Activated T-helper 2 cell treated with anti-CD3 and anti-CD28 coated beads, Interferon-gamma antibody, Interleukin-2, Interleukin-4, amounts not matched to agents 10 μg/mL and 5 μg/mL and 100 μg/mL, durations not matched to agents 14 hours and 24 hours and 36 hours (primary cell): ENCODE data around the gene TMEM151B. TPM values are rescaled to one million over a fixed set of nuclear protein-coding genes. Genes with fewer than 3 reads are reported as not detected.
"Not testable (repeated sequence)": the region's sequence is repeated elsewhere in the genome, so short reads cannot be mapped to it uniquely, and the experiment has no call there.

Source experiments
- DNase-seq: peaks from one replicate; pipeline ENCODE4 v3.0.0; 2021; ENCODE audit warnings: low spot score
- H3K27ac Mint-ChIP-seq: one replicate; pipeline ENCODE4 v1.8.0; 2021; ENCODE audit warnings: mixed read lengths
- H3K27me3 Mint-ChIP-seq: one replicate; pipeline ENCODE4 v1.8.0; 2021; ENCODE audit warnings: low read depth, mixed read lengths
- H3K36me3 Mint-ChIP-seq: one replicate; pipeline ENCODE4 v1.8.0; 2021; ENCODE audit warnings: low read depth, mixed read lengths
- H3K4me1 Mint-ChIP-seq: one replicate; pipeline ENCODE4 v1.8.0; 2021; ENCODE audit warnings: low read depth, mixed read lengths
- H3K4me3 Mint-ChIP-seq: one replicate; pipeline ENCODE4 v1.8.0; 2021; ENCODE audit warnings: low read depth, mild to moderate bottlenecking, moderate library complexity, mixed read lengths
- H3K9me3 Mint-ChIP-seq: one replicate; pipeline ENCODE4 v1.8.0; 2021; ENCODE audit warnings: mixed read lengths
- intact Hi-C: fragments of 100-400 bp; cut with micrococcal nuclease; formaldehyde crosslinking; loops from one replicate; pipeline ENCODE4 v1.15.1; 2023
- total RNA-seq: library from RNA; stranded (reverse); gene quantifications from 2 replicates; pipeline ENCODE4 v1.2.3, GENCODE V29; 2022

TMEM151B gene
- total RNA-seq, 1 donor from 2014 or later: not detected

- Mint-ChIP-seq H3K4me3 (no peak overlapping the region), H3K36me3 (no peaks in the 10 kb centered on the region), H3K9me3 (no peaks in the 10 kb centered on the region), H3K27ac (no peak overlapping the region), H3K4me1 (peaks cover 4% of the 10 kb centered on the region), H3K27me3 (peaks cover 24% of the 10 kb centered on the region)
- intact Hi-C loops: loop anchor here (1.0 to 10.0 kb wide), 3 partner anchors 70 to 244 kb away; no protein-coding TSS in a partner anchor
- peak; percentile 59 for DNase-seq
Measured at GRCh38 chr6:44338228-44339122, 68.2 kb downstream of the TMEM151B start.

GRCh38 chr6:44339301-44339700 is 69.1 kb downstream of the TMEM151B start:
- Mint-ChIP-seq H3K27ac (no peak overlapping the region), H3K4me3 (no peak overlapping the region)
- intact Hi-C loops: loop anchor here (2.0 to 10.0 kb wide), 2 partner anchors 166 to 244 kb away; no protein-coding TSS in a partner anchor

GRCh38 chr6:44339763-44340625 is 69.7 kb downstream of the TMEM151B start:
- no peak for DNase-seq
- Mint-ChIP-seq H3K4me3 (no peak overlapping the region), H3K4me1 (peaks cover 4% of the 10 kb centered on the region), H3K36me3 (no peaks in the 10 kb centered on the region), H3K9me3 (no peaks in the 10 kb centered on the region), H3K27ac (no peak overlapping the region), H3K27me3 (peaks cover 39% of the 10 kb centered on the region)
- intact Hi-C loops: loop anchor here (2.0 to 10.0 kb wide), 2 partner anchors 167 to 245 kb away; no protein-coding TSS in a partner anchor

More at GRCh38 chr6:44339301-44339700, 69.1 kb downstream of the TMEM151B start:
- Mint-ChIP-seq H3K36me3 (no peaks in the 10 kb centered on the region), H3K27me3 (peaks cover 32% of the 10 kb centered on the region), H3K9me3 (no peaks in the 10 kb centered on the region), H3K4me1 (peaks cover 4% of the 10 kb centered on the region)
- DNase-seq: no peak

DNA sequence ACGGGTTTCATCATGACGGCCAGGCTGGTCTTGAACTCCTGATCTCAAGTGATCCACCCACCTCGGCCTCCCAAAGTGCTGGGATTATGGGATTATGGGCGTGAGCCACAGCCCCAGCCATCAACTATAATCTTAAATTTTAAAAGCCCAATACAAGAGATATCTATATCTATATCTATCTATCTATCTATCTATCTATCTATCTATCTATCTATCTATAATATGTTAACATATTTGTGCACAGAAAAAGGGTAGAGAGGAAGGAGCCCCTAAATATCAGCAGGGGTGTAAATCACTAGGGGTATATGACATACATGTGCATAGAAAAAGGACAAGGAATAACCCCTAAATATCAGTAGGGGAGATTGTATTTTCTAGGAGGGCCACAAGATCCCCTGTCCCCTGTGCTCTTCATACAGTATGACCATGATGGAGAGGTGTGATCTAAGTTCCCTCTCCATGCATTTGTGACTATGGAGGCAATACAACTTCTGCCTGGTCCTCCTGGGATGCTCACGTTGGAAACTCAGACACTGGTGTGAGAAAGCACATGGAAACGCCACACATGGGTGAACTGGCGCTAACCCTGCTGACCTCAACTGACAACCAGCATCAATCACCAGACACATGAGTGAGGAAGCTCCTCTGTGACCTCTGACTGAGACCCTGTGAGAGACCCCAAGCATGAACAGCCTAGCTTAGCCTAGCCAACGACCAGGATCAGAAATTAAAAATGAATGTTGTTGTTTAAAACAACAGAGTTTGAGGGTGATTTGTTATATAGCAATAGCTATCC is 71.0 kb downstream of the TMEM151B start:
- Mint-ChIP-seq H3K36me3 (no peaks in the 10 kb centered on the region), H3K27me3 (peaks cover 46% of the 10 kb centered on the region), H3K27ac (no peak overlapping the region), H3K4me3 (no peak overlapping the region), H3K9me3 (no peaks in the 10 kb centered on the region), H3K4me1 (peaks cover 4% of the 10 kb centered on the region)
- intact Hi-C loops: no loop called here
- DNase-seq: no peak

DNA sequence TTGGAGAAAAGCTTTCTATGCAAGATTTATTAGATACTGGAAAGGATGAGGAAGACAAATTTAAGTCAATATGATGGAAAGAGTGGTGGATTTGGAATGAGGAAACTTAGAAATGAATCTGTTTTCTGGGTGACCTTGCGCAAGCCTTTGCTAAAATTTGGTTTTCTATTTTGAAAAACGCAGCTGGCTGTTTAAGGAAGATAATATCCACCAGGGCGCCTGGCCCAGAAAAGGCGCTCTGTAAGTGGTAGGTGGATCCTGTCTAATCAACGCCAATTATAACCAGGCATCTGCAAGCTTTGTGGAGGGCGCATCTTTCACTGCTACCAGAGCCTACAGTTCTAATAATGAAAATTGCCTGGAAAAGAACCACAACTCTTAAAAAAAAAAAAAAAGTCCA is 71.8 kb downstream of the TMEM151B start:
- Mint-ChIP-seq H3K27ac (no peak overlapping the region), H3K4me3 (no peak overlapping the region), H3K9me3 (no peaks in the 10 kb centered on the region), H3K36me3 (no peaks in the 10 kb centered on the region), H3K4me1 (peaks cover 2% of the 10 kb centered on the region), H3K27me3 (peaks cover 50% of the 10 kb centered on the region)
- intact Hi-C loops: no loop called here
- no peak for DNase-seq

- no peaks in the 10 kb centered on the region for H3K9me3 Mint-ChIP-seq
- no peaks in the 10 kb centered on the region for H3K36me3 Mint-ChIP-seq
- no peak within 1 kb of the TSS for H3K27ac Mint-ChIP-seq
- DNase-seq: no peak
- peaks cover 2% of the 10 kb centered on the region for H3K4me1 Mint-ChIP-seq
- H3K4me3 Mint-ChIP-seq: no peak within 1 kb of the TSS
- peaks cover 51% of the 10 kb centered on the region for H3K27me3 Mint-ChIP-seq
- intact Hi-C loops: no loop called here
Measured at GRCh38 chr6:44342489-44342888, 72.2 kb downstream of the TMEM151B start, which contains the start of gene SPATS1. TSS of gene SPATS1 (plus strand) at chr6:44342650. CDS start at chr6:44343096, 446 bp downstream.

GRCh38 chr6:44346818-44347217 is 76.6 kb downstream of the TMEM151B start:
- DNase-seq, H3K4me3 Mint-ChIP-seq, H3K9me3 Mint-ChIP-seq, H3K4me1 Mint-ChIP-seq, intact Hi-C loops, H3K27ac Mint-ChIP-seq, H3K36me3 Mint-ChIP-seq: not testable (repeated sequence)
- H3K27me3 Mint-ChIP-seq: peaks cover 46% of the 10 kb centered on the region

- no peak overlapping the region for H3K27ac Mint-ChIP-seq
- H3K27me3 Mint-ChIP-seq: peaks cover 16% of the 10 kb centered on the region
- no peak overlapping the region for H3K4me3 Mint-ChIP-seq
- intact Hi-C loops: no loop called here
- H3K36me3 Mint-ChIP-seq: no peaks in the 10 kb centered on the region
- DNase-seq: no peak
- H3K9me3 Mint-ChIP-seq: no peaks in the 10 kb centered on the region
- H3K4me1 Mint-ChIP-seq: no peaks in the 10 kb centered on the region
Measured at GRCh38 chr6:44349904-44350649, 79.8 kb downstream of the TMEM151B start.

- H3K4me3 Mint-ChIP-seq, DNase-seq, H3K36me3 Mint-ChIP-seq, H3K27ac Mint-ChIP-seq, intact Hi-C loops, H3K9me3 Mint-ChIP-seq, H3K4me1 Mint-ChIP-seq: not testable (repeated sequence)
- peaks cover 13% of the 10 kb centered on the region for H3K27me3 Mint-ChIP-seq
Measured at GRCh38 chr6:44350650-44350994, 80.4 kb downstream of the TMEM151B start.

GRCh38 chr6:44352259-44352658 is 82.0 kb downstream of the TMEM151B start:
- Mint-ChIP-seq H3K4me1 (no peaks in the 10 kb centered on the region), H3K9me3 (no peaks in the 10 kb centered on the region), H3K27ac (no peak overlapping the region), H3K36me3 (no peaks in the 10 kb centered on the region), H3K4me3 (no peak overlapping the region), H3K27me3 (peaks cover 16% of the 10 kb centered on the region)
- intact Hi-C loops: no loop called here
- no peak for DNase-seq

GRCh38 chr6:44353336-44353735 is 83.1 kb downstream of the TMEM151B start:
- H3K9me3 Mint-ChIP-seq: no peaks in the 10 kb centered on the region
- H3K4me1 Mint-ChIP-seq: no peaks in the 10 kb centered on the region
- intact Hi-C loops: no loop called here
- no peak for DNase-seq
- no peaks in the 10 kb centered on the region for H3K36me3 Mint-ChIP-seq
- H3K27me3 Mint-ChIP-seq: peaks cover 19% of the 10 kb centered on the region
- no peak overlapping the region for H3K27ac Mint-ChIP-seq
- H3K4me3 Mint-ChIP-seq: no peak overlapping the region

GRCh38 chr6:44355640-44356039 is 85.4 kb downstream of the TMEM151B start:
- intact Hi-C loops: no loop called here
- DNase-seq: no peak
- Mint-ChIP-seq H3K27me3 (peaks cover 26% of the 10 kb centered on the region), H3K9me3 (no peaks in the 10 kb centered on the region), H3K36me3 (no peaks in the 10 kb centered on the region), H3K4me1 (no peaks in the 10 kb centered on the region), H3K4me3 (no peak overlapping the region), H3K27ac (no peak overlapping the region)
